ENCODE measurements around the gene ADGRG7. TPM values are rescaled to one million over a fixed set of nuclear protein-coding genes. Genes with fewer than 3 reads are reported as not detected.

ADGRG7 gene
- total and polyA plus RNA-seq, 2 of the 13 experiments (the other 11 are each of a cell fraction or from before 2014, with no cell fraction given) = not detected

- 0 out of 2 replicates have a peak, but pooled peaks have one; percentile 59 for TF ChIP-seq ETS1 (CRISPR knock-in tag; IDR thresholded peaks at IDR 0.05)
- TF ChIP-seq REST (IDR thresholded peaks at IDR 0.05; ENCODE audit: borderline replicate concordance in 1 of 2, low read depth in 1 of 2, low read length in 2 of 2) = peak in 1 of 2 experiments; percentile 30; a peak in 1 of 4 replicates
- TF ChIP-seq ZNF652 (CRISPR knock-in tag; IDR thresholded peaks at IDR 0.05; ENCODE audit: borderline replicate concordance, low read depth) = no peak
- peak; percentile 9; the same call in 1 of the 2 replicates for TF ChIP-seq WIZ (CRISPR knock-in tag; IDR thresholded peaks at IDR 0.05)
- TF ChIP-seq ADNP (CRISPR knock-in tag; IDR thresholded peaks at IDR 0.05) = no peak
- no peak for TF ChIP-seq DPF2 (CRISPR knock-in tag; IDR thresholded peaks at IDR 0.05; ENCODE audit: borderline replicate concordance, low read depth)
- no peak for TF ChIP-seq SMARCC2 (IDR thresholded peaks at IDR 0.05)
- TF ChIP-seq ZNF552 (CRISPR knock-in tag; IDR thresholded peaks at IDR 0.05; ENCODE audit: borderline replicate concordance) = no peak
- no peak for TF ChIP-seq PBX2 (CRISPR knock-in tag; IDR thresholded peaks at IDR 0.05)
- TF ChIP-seq CREBL2 (CRISPR knock-in tag; IDR thresholded peaks at IDR 0.05; ENCODE audit: borderline replicate concordance) = no peak; the same call in 1 of the 2 replicates
- no peak for TF ChIP-seq NFKBIZ (CRISPR knock-in tag; IDR thresholded peaks at IDR 0.05)
- TF ChIP-seq ZNF878 (CRISPR knock-in tag; IDR thresholded peaks at IDR 0.05) = no peak
- TF ChIP-seq TAF15 (IDR thresholded peaks at IDR 0.05; ENCODE audit: low read depth, low read length, poor library complexity, severe bottlenecking) = no peak
- no peak for TF ChIP-seq MLXIP (CRISPR knock-in tag; IDR thresholded peaks at IDR 0.05; ENCODE audit: borderline replicate concordance)
- TF ChIP-seq SOX6 (IDR thresholded peaks at IDR 0.05) = no peak
- TF ChIP-seq SOX6 (CRISPR knock-in tag; IDR thresholded peaks at IDR 0.05) = peak; percentile 67
- TF ChIP-seq SPEN (CRISPR knock-in tag; IDR thresholded peaks at IDR 0.05; ENCODE audit: low read depth) = peak; percentile 85
- TF ChIP-seq ZNF773 (CRISPR knock-in tag; IDR thresholded peaks at IDR 0.05; ENCODE audit: borderline replicate concordance) = 0 out of 2 replicates have a peak, but pooled peaks have one; percentile 76
- peak; percentile 91; the same call in 1 of the 2 replicates for TF ChIP-seq KDM5B (CRISPR knock-in tag; IDR thresholded peaks at IDR 0.05; ENCODE audit: borderline replicate concordance)
- peak; percentile 45; the same call in 1 of the 2 replicates for TF ChIP-seq KMT2A (CRISPR knock-in tag; IDR thresholded peaks at IDR 0.05)
Observed at GRCh38 chr3:100708989-100709841, 99.8 kb downstream of the ADGRG7 start, which contains the start of gene TFG (continued).
